Measurements from ENCODE around the gene MAEL. TPM values are rescaled to one million over a fixed set of nuclear protein-coding genes. Genes with fewer than 3 reads are reported as not detected.
A peak's percentile ranks its signal among the peaks of the same experiment; 100 is the strongest.

The MAEL gene
- total RNA-seq, 1 experiment from 2014 or later, result not detected

- no peak for DNase-seq (ENCODE audit: low spot score)
Measured at GRCh38 chr1:167056529-167057231, 67.6 kb downstream of the MAEL start.

DNA sequence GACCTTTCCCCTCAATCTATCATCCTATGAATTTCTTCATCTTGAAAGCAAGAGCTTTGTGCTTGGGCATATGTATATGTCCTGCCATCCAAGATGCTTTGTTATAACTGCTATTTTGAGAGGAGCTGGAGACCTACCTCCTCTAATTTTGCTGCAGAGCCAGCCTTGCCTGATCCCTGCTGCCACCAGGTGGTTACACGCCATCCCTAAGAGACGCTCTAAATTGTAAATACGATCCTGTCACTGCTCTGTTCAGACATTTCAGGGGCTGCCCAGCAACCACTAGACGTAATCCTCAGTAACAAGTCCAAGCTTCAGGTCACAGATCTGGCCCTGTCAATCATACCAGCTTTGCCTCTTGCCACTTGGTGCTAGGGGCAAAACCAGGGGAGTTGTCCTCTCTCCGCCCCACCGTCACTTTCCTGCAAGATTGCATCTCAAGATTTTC, 68.2 kb downstream of the MAEL start:
- peak; percentile 81 for DNase-seq (ENCODE audit: low spot score)

- DNase-seq (ENCODE audit: low spot score), result peak; percentile 80
Measured at GRCh38 chr1:167059045-167059808, 70.1 kb downstream of the MAEL start.

- DNase-seq (ENCODE audit: low spot score), result no peak
Measured at GRCh38 chr1:167059809-167060107, 70.7 kb downstream of the MAEL start.

GRCh38 chr1:167060141-167061072, 71.3 kb downstream of the MAEL start:
- DNase-seq (ENCODE audit: low spot score), result no peak

DNA sequence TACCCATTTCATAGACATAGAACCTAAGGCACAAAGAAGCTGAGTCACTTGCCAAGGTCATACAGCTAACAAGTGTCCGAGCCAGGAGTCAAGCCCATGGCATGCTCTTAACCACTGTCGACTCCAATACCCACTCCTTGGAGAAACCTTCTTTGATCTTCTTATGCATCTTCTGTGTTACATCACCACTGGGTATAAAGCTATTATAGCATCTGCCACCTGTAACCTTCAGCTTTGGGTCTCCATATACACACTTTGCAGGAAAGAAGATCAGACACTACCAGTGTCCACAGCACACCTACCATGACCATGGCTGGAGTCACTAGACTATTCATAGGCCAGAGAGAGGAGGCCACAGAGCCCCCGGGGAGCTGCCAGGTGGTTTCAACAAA, 72.0 kb downstream of the MAEL start:
- DNase-seq (ENCODE audit: low spot score), result no peak

- no peak for DNase-seq (ENCODE audit: low spot score)
Measured at GRCh38 chr1:167064621-167065020, 75.5 kb downstream of the MAEL start.

- no peak for DNase-seq (ENCODE audit: low spot score)
Measured at GRCh38 chr1:167065471-167065870, 76.4 kb downstream of the MAEL start.

DNA sequence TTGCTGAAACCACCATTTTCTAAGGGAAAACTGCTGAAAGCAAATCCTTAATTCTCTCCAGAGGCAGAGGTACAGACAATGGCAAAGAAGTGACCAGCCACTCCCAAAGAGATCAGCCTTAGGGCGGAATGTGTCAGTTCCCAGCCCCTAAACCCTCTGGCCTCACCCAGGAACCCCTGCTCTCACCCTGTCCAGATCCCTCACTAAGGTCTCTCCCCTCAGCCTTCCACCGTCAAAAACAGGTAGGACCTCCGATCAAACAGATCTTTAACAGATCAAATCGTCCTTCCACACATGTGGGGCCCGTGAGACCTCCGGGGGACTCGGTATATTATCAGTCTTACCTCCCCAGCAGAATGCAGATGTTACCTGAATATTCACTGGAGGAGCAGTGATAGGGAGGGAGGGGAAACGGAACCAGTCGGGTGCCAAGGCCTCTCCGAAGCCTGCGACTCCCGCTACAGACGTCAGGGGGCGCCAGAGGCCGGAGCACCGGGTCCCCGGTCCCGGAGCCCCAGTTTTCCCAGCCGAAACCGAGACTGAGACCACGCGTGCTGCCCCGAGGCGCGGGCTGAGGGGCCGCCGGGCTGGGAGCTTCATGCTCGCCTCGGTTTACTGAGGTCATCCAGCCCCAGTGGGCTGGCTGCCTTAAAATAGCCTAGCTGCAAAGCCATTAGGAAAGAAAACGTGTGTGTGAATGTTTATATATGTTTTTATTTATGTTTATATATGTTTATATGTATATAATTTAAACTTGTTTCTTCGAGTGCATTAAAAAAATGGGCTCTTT, 77.4 kb downstream of the MAEL start:
- peak; percentile 59 for DNase-seq (ENCODE audit: low spot score)

GRCh38 chr1:167067904-167068303, 78.8 kb downstream of the MAEL start:
- no peak for DNase-seq (ENCODE audit: low spot score)

DNA sequence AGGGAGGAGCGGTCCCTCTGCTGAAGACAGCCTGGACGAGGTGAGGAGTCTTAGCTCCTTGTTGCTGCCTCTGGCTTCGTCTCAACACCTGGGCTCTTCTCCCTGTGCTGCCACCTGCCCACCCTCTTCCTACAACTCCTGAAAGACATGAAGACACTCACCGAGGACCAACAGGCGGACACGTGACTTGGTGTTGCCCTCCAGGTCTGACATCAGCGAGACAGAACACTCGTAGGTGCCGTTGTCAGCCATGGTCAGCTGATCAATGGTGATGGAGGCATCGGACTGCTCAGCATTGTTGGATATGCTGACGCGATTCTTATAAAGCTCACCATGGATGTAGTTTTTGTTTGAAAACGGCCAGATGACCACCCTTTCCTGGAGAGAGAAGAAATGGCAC, 79.7 kb downstream of the MAEL start:
- no peak for DNase-seq (ENCODE audit: low spot score)

- DNase-seq (ENCODE audit: low spot score), result no peak
Measured at GRCh38 chr1:167071286-167071685, 82.2 kb downstream of the MAEL start.

Other genes with a start within 250 kb of the MAEL start
- gene POGK, start 149.8 kb upstream of the MAEL start, total RNA-seq (2014; rRNA removed; shearing (Covaris generic)), result 59.3 and 61.8 TPM in 2 replicates
- 24.1 and 28.5 TPM in 2 replicates for gene TADA1, start 113.0 kb upstream of the MAEL start, total RNA-seq (2014; rRNA removed; shearing (Covaris generic))
- gene ILDR2, start 13.7 kb upstream of the MAEL start, total RNA-seq (2014; rRNA removed; shearing (Covaris generic)), result 0.12 and 0.48 TPM in 2 replicates
- gene GPA33, start 101.1 kb downstream of the MAEL start, total RNA-seq (2014; rRNA removed; shearing (Covaris generic)), result 0.24 TPM in 1 of 2 replicates, not detected in the other
- not detected in 2 replicates for gene STYXL2, start 104.8 kb downstream of the MAEL start, total RNA-seq (2014; rRNA removed; shearing (Covaris generic))
- gene POU2F1, start 231.6 kb downstream of the MAEL start, total RNA-seq (2014; rRNA removed; shearing (Covaris generic)), result 5.1 and 6.0 TPM in 2 replicates